Heart right ventricle (tissue), 16 donors: ENCODE measurements around the gene KIAA0825. TPM values are rescaled to one million over a fixed set of nuclear protein-coding genes. Genes with fewer than 3 reads are reported as not detected.

Experiments used
- ATAC-seq, 8 donors: fragments of 200-7000 bp; cut with Tn5 transposase; one replicate each; pipeline ENCODE4 v1.9.1; 2020; ENCODE audit warnings: mild to moderate bottlenecking in 8 of 8, moderate library complexity in 8 of 8, moderate number of reproducible peaks in 1 of 8
- DNase-seq, 2 donors: peaks; one replicate each; pipeline ENCODE4 v3.0.0-alpha.2; 2020
- H3K27ac ChIP-seq, 10 donors: fragments of 200-600 bp; sonication (generic) in 2 of 10; one replicate each; pipeline versions ENCODE4 v1.5.0 to v1.8.0; 2020 to 2022; ENCODE audit warnings: mild to moderate bottlenecking in 3 of 10
- H3K27me3 ChIP-seq, 7 donors: fragments of 200-600 bp; one replicate each; pipeline ENCODE4 v1.8.0; 2021 to 2022; ENCODE audit warnings: mild to moderate bottlenecking in 2 of 7
- H3K36me3 ChIP-seq, 9 donors: fragments of 200-600 bp; sonication (generic) in 1 of 9; one replicate each; pipeline versions ENCODE4 v1.5.0 to v1.8.0; 2020 to 2022; ENCODE audit warnings: mild to moderate bottlenecking in 2 of 9
- H3K4me1 ChIP-seq, 9 donors: fragments of 200-600 bp; sonication (generic) in 1 of 9; one replicate each; pipeline versions ENCODE4 v1.5.0 to v1.8.0; 2020 to 2022; ENCODE audit warnings: mild to moderate bottlenecking in 4 of 9
- H3K4me3 ChIP-seq, 10 donors: fragments of 200-600 bp; sonication (generic) in 2 of 10; one replicate each; pipeline versions ENCODE4 v1.5.0 to v1.8.0; 2020 to 2022; ENCODE audit warnings: mild to moderate bottlenecking in 7 of 10, moderate library complexity in 2 of 10
- H3K9me3 ChIP-seq, 11 donors: fragments of 200-600 bp in 10 of 11; sonication (generic) in 2 of 11; one replicate each; pipeline versions ENCODE4 v1.5.0 to v1.8.0; 2013 to 2022; ENCODE audit warnings: mild to moderate bottlenecking in 2 of 11, control low read depth in 1 of 11, moderate library complexity in 1 of 11
- CTCF ChIP-seq, 9 donors: fragments of 200-600 bp; sonication (generic) in 2 of 9; IDR thresholded peaks; one replicate each; pipeline versions ENCODE4 v1.5.0 to v1.8.0; 2021 to 2022; ENCODE audit warnings: antibody characterized with exemption in 9 of 9, mild to moderate bottlenecking in 5 of 9, moderate library complexity in 1 of 9
- WGBS, 2 donors: extraction: QIAGEN DNeasy Blood & Tissue Kit; methylation state at CpG; one replicate each; pipeline ENCODE4 v1.1.7; 2013; ENCODE audit warnings: inconsistent platforms in 1 of 2; 5-methylcytosine and 5-hydroxymethylcytosine counted together
- intact Hi-C, 10 donors: fragments of 100-400 bp; cut with DNase I; formaldehyde crosslinking; loops; one replicate each; pipeline versions ENCODE4 v1.11.1 to v1.14.2; 2022
- polyA plus RNA-seq, 2 donors: library from polyadenylated mRNA; stranded (reverse); fragments of 200-250 nt; gene quantifications; one replicate each; pipeline ENCODE4 v1.2.3, GENCODE V29; 2013
- total RNA-seq, 10 donors: library from RNA; stranded (reverse); fragmentation: NEBNext Ultra II Directional in 3 of 10; extraction: Animal tissue kit (Norgen Biotek cat#: 25700) in 3 of 10; gene quantifications; one replicate each; pipeline versions ENCODE4 v1.2.1 to v1.2.4, GENCODE V29; 2021 to 2023
- donor health status: Arrhythmogenic right ventricular cardiomyopathy.
- donor health status: ischemic (EF 13 %, LVEDD 7.1; RV severe dilation, severe dysfunction).
- donor health status: healthy with polysubstance abuse.
- donor health status: DM: no; HTN: yes; CAD: no.
- donor health status: DM: no; HTN: no; CAD: no.
- donor health status: ischemic (EF 25% LVEDD 6.9; RV normal size, moderate dysfunction).
- donor health status: ischemic (EF 25% LVEDD 5.7; RV mildly dilated, moderate dysfunction).
- donor health status: healthy.
- donor health status: DM: yes; HTN: yes; CAD: no.
- donor health status: Ischemic cardiomyopathy.
- donor health status: ischemic (EF 35%, LVEDD 5.7; RV mildly dilated, moderate dysfunction).
- donor health status: nonischemic (EF 11% LVEDD 7.7; RV severe dilation, severe dysfunction).
- donor health status: DM: yes; HTN: yes; CAD: no.
- donor health status: PGD.
- donor health status: ischemic (EF 29% LVEDD 5.4; RV normal size, mild dysfunction).
- donor health status: nonischemic (EF 23%, LVEDD 6.1; RV moderate dilation, normal function).

The KIAA0825 gene
- total and polyA plus RNA-seq, 12 donors: 0.36 to 3.5 (median 2.4) TPM

GRCh38 chr5:94545870-94546625 is 72.4 kb downstream of the KIAA0825 start:
- DNase-seq (peak in 1 of 2 donors; percentile 5), ATAC-seq (peak in 4 of 8 donors; percentile 9 to 55 (median 34))
- no peak overlapping the region for H3K4me3 ChIP-seq
- peaks cover 0 to 30% (median 6%) of the 10 kb centered on the region in 9 donors for H3K4me1 ChIP-seq
- 89 to 92% methylated on average over 4 of the region's 4 CpGs for WGBS, 2 donors
- TF ChIP-seq CTCF (IDR thresholded peaks at IDR 0.05): no peak
- no peaks in the 10 kb centered on the region for H3K27me3 ChIP-seq
- H3K36me3 ChIP-seq: peaks cover 0 to 4% (median 0%) of the 10 kb centered on the region in 9 donors
- peaks cover 0 to 32% (median 5%) of the 10 kb centered on the region in 11 donors for H3K9me3 ChIP-seq
- no peak overlapping the region for H3K27ac ChIP-seq
- intact Hi-C loops: no loop called here

GRCh38 chr5:94544875-94545547 is 73.4 kb downstream of the KIAA0825 start:
- Histone ChIP-seq H3K27me3 (no peaks in the 10 kb centered on the region), H3K36me3 (peaks cover 0 to 3% (median 0%) of the 10 kb centered on the region in 9 donors), H3K4me1 (peaks cover 0 to 30% (median 6%) of the 10 kb centered on the region in 9 donors), H3K4me3 (no peak overlapping the region), H3K9me3 (peaks cover 0 to 29% (median 2%) of the 10 kb centered on the region in 11 donors), H3K27ac (no peak overlapping the region)
- ATAC-seq (no peak), DNase-seq (no peak)
- intact Hi-C loops: no loop called here
- 70 to 77% methylated on average over 7 of the region's 7 CpGs for WGBS, 2 donors
- TF ChIP-seq CTCF (IDR thresholded peaks at IDR 0.05): no peak

- Histone ChIP-seq H3K36me3 (no peaks in the 10 kb centered on the region), H3K4me3 (no peak overlapping the region), H3K27ac (no peak overlapping the region), H3K4me1 (peaks cover 0 to 30% (median 6%) of the 10 kb centered on the region in 9 donors), H3K9me3 (peaks cover 0 to 25% (median 2%) of the 10 kb centered on the region in 11 donors), H3K27me3 (no peaks in the 10 kb centered on the region)
- peak in 7 of 8 donors; percentile 58 to 89 (median 85) for ATAC-seq
- intact Hi-C loops: no loop called here
- no peak for DNase-seq
- TF ChIP-seq CTCF (IDR thresholded peaks at IDR 0.05): no peak
- 89 to 97% methylated on average over 1 of the region's 1 CpG for WGBS, 2 donors
Measured at GRCh38 chr5:94544031-94544650, 74.3 kb downstream of the KIAA0825 start.

DNA sequence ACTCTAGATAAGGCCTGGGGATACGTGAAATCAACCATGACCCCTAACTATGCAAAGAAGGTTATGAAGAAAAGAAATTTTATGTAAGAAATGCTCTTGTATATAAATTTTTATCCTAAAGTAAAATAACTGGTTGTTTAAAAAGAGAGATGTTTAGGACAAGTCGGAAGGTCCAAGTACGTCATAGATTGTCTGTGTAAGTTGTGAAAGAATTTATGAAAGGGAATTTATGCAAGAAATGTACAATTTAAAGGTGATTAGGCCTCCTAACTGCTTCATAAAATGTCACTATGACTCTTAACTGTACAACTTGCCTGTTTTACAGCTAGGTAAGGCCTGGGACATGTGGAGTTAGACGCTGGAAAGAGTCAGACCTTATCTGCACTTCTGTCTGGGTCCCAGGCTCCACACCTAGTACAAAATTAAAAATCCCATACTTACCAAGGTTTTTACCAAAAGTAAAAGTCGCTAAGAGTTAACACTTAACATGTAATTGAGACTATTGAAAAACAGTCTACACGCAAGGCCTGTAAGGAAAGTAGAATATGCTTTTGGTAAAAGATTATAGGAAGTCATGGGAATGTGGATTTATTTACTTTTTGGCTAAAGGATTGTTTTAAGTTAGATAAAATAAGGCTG is 77.4 kb downstream of the KIAA0825 start:
- TF ChIP-seq CTCF (IDR thresholded peaks at IDR 0.05): no peak
- Histone ChIP-seq H3K9me3 (peaks cover 0 to 25% (median 2%) of the 10 kb centered on the region in 11 donors), H3K27me3 (no peaks in the 10 kb centered on the region), H3K4me1 (peaks cover 0 to 26% (median 6%) of the 10 kb centered on the region in 9 donors), H3K36me3 (no peaks in the 10 kb centered on the region), H3K4me3 (no peak overlapping the region), H3K27ac (no peak overlapping the region)
- ATAC-seq (no peak), DNase-seq (no peak)
- WGBS, 2 donors: 93 to 96% methylated on average over 6 of the region's 6 CpGs
- intact Hi-C loops: no loop called here
